Loucy (cell line): ENCODE measurements around the gene NEK5.

Experiments used
- H2AFZ ChIP-seq: fragments of 200-600 bp; sonication (generic); 2 replicates; pipeline ENCODE4 v1.6.0; 2016; ENCODE audit warnings: antibody characterized with exemption, mild to moderate bottlenecking, low read length, moderate library complexity
- H3F3A ChIP-seq: fragments of 200-600 bp; 2 replicates; pipeline ENCODE4 v1.6.0; 2016; ENCODE audit warnings: antibody characterized with exemption, low read depth, mild to moderate bottlenecking
- H3K27me3 ChIP-seq: fragments of 200-600 bp; sonication (generic); 2 replicates; pipeline ENCODE4 v1.6.1; 2014; ENCODE audit warnings: low read length, mild to moderate bottlenecking; ENCODE audit not compliant: insufficient read depth, poor library complexity, severe bottlenecking
- H3K36me3 ChIP-seq: fragments of 200-600 bp; sonication (generic); 2 replicates; pipeline ENCODE4 v1.6.1; 2016; ENCODE audit warnings: low read length; ENCODE audit not compliant: insufficient read depth
- H3K4me1 ChIP-seq: fragments of 200-600 bp; sonication (generic); 2 replicates; pipeline ENCODE4 v1.5.1; 2014; ENCODE audit warnings: low read length, mild to moderate bottlenecking; ENCODE audit not compliant: insufficient read depth, poor library complexity, severe bottlenecking
- H3K4me2 ChIP-seq: fragments of 200-600 bp; sonication (generic); 2 replicates; pipeline ENCODE4 v1.6.0; 2014; ENCODE audit warnings: antibody characterized with exemption, low read length, low read depth, mild to moderate bottlenecking; ENCODE audit not compliant: poor library complexity, severe bottlenecking
- H3K4me3 ChIP-seq: fragments of 200-600 bp; sonication (generic); 2 replicates; pipeline ENCODE4 v1.5.1; 2014; ENCODE audit warnings: low read length, mild to moderate bottlenecking, mixed read lengths; ENCODE audit not compliant: poor library complexity, severe bottlenecking
- H3K79me2 ChIP-seq: fragments of 200-600 bp; sonication (generic); 2 replicates; pipeline ENCODE4 v1.6.1; 2014; ENCODE audit warnings: low read length; ENCODE audit not compliant: insufficient read depth
- H3K9ac ChIP-seq: fragments of 200-600 bp; sonication (generic); 2 replicates; pipeline ENCODE4 v1.6.0; 2014; ENCODE audit warnings: mild to moderate bottlenecking, low read depth, low read length, moderate library complexity; ENCODE audit not compliant: poor library complexity, severe bottlenecking
- H3K9me2 ChIP-seq: fragments of 200-600 bp; sonication (generic); replicated peaks from 2 replicates; pipeline ENCODE4 v1.6.1; 2016; ENCODE audit warnings: low read depth, low read length, mixed read lengths
- H3K9me3 ChIP-seq: fragments of 200-600 bp; sonication (generic); 2 replicates; pipeline ENCODE4 v1.6.1; 2014; ENCODE audit warnings: mild to moderate bottlenecking, antibody characterized with exemption, low read length, low read depth; ENCODE audit not compliant: insufficient read depth
- H4K20me1 ChIP-seq: fragments of 200-600 bp; sonication (generic); 2 replicates; pipeline ENCODE4 v1.6.0; 2014; ENCODE audit warnings: antibody characterized with exemption, low read length, mild to moderate bottlenecking; ENCODE audit not compliant: insufficient read depth, poor library complexity, severe bottlenecking
- EZH2phosphoT487 ChIP-seq: fragments of 200-600 bp; IDR thresholded peaks from 2 replicates; pipeline ENCODE4 v1.6.1; 2018; ENCODE audit warnings: antibody characterized with exemption, mild to moderate bottlenecking, moderate library complexity, borderline replicate concordance
- TF ChIP-seq, protein P1 (sequence below): fragments of 200-600 bp; sonication (generic); conservative IDR thresholded peaks from 2 replicates; pipeline ENCODE4 v1.5.1; 2014; ENCODE audit warnings: mild to moderate bottlenecking, antibody characterized with exemption, low read length

Gene NEK5

DNA sequence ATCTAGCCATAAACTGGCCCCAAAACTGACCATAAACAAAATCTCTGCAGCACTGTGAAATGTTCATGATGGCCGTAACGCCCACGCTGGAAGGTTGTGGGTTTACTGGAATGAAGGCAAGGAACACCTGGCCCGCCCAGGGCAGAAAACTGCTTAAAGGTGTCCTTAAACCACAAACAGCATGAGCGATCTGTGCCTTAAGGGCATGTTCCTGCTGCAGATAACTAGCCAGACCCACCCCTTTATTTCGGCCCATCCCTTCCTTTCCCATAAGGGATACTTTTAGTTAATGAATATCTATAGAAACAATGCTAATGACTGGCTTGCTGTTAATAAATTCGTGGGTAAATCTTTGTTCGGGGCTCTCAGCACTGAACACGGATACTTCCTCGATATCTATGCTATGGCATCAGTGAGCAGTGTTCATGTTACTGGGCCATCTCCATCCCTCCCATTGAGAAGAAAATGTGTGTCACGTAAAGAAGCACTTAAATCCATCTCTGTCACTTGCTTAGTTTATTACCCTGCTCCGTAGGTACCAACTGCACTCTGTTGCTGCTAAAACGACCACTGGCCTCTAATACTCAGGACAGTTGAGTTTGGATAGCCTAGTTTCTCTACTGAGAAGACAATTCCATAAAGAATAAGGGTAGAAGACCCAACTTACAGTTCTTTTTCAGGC, 122.9 kb downstream of the NEK5 start:
- no peak overlapping the region for H3K9ac ChIP-seq
- H3K79me2 ChIP-seq, result no peaks in the 10 kb centered on the region

DNA sequence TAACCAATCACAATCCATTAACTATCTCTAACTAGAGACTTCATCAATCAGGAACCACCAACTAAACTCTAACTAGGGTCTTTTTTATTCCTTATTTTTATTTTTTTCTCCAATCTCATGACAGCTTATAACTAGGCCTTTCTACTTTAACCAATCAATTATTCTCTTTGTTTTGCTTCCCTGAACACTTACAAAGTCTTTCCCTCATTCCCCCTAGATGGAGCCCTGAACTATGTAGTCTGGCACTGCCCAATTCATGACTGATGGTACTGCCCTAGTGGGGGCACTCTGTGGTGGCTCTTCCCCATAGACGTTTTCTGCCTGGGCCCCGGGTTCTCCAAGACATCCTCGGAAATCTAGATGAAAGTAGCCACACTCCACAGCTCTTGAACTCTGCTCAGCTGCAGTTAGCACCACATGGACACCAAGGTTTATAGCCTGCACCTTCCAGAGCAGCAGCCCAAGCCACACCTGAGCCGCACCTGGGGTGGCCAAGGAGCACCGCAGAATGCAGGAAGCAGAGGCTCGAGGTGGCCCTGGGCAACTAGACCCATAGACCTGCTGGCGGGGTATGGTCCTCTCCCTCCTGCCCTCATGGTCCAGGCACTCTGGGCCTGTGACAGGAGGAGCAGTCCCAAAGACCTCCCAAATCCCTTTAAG, 124.2 kb downstream of the NEK5 start:
- H4K20me1 ChIP-seq, result no peaks in the 10 kb centered on the region
- no peak overlapping the region for H2AFZ ChIP-seq
- no peaks in the 10 kb centered on the region for H3K36me3 ChIP-seq
- H3K9me3 ChIP-seq, result no peaks in the 10 kb centered on the region
- H3K27me3 ChIP-seq, result no peaks in the 10 kb centered on the region
- H3K4me1 ChIP-seq, result no peaks in the 10 kb centered on the region
- no peak overlapping the region for H3K4me3 ChIP-seq
- H3K9me2 ChIP-seq, result no peaks in the 10 kb centered on the region
- H3K4me2 ChIP-seq, result no peak overlapping the region
- no peaks in the 10 kb centered on the region for H3K79me2 ChIP-seq
- no peak overlapping the region for H3K9ac ChIP-seq
- H3F3A ChIP-seq, result no peaks in the 10 kb centered on the region
- TF ChIP-seq EZH2phosphoT487, result no peak
- TF ChIP-seq, protein P1, sequence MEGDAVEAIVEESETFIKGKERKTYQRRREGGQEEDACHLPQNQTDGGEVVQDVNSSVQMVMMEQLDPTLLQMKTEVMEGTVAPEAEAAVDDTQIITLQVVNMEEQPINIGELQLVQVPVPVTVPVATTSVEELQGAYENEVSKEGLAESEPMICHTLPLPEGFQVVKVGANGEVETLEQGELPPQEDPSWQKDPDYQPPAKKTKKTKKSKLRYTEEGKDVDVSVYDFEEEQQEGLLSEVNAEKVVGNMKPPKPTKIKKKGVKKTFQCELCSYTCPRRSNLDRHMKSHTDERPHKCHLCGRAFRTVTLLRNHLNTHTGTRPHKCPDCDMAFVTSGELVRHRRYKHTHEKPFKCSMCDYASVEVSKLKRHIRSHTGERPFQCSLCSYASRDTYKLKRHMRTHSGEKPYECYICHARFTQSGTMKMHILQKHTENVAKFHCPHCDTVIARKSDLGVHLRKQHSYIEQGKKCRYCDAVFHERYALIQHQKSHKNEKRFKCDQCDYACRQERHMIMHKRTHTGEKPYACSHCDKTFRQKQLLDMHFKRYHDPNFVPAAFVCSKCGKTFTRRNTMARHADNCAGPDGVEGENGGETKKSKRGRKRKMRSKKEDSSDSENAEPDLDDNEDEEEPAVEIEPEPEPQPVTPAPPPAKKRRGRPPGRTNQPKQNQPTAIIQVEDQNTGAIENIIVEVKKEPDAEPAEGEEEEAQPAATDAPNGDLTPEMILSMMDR, result peak; percentile 45

More for the DNA sequence above, 122.9 kb downstream of the NEK5 start:
- H3K9me2 ChIP-seq, result no peaks in the 10 kb centered on the region
- H3K27me3 ChIP-seq, result peaks cover 13% of the 10 kb centered on the region
- H3K4me2 ChIP-seq, result no peak overlapping the region
- H4K20me1 ChIP-seq, result no peaks in the 10 kb centered on the region
- no peak overlapping the region for H3K4me3 ChIP-seq
- H3K36me3 ChIP-seq, result no peaks in the 10 kb centered on the region
- no peaks in the 10 kb centered on the region for H3F3A ChIP-seq
- TF ChIP-seq EZH2phosphoT487, result no peak
- TF ChIP-seq, protein P1, result no peak
- no peak overlapping the region for H2AFZ ChIP-seq
- no peaks in the 10 kb centered on the region for H3K9me3 ChIP-seq
- peaks cover 8% of the 10 kb centered on the region for H3K4me1 ChIP-seq

DNA sequence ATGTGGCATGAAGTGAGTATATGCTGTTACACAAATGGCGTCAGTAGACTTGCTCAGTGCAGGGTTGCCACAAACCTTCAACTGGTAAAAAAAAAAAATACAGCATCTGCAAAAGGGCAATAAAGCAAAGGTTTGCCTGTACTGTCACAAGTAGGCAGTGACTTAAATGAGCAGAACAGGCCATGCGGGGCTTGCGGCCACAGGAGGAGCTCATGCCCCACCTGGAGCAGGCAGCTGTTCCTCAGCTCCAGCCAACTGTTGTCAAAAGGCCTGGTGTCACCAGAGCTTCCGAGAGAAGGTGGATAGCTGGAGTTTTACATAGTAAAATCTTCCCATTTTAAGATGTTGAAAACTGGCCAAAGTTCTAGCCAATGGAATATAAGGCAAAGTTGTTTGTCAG, 125.3 kb downstream of the NEK5 start:
- Histone ChIP-seq H4K20me1 (no peaks in the 10 kb centered on the region), H3K27me3 (no peaks in the 10 kb centered on the region), H3K9me2 (no peaks in the 10 kb centered on the region), H2AFZ (no peak overlapping the region), H3K36me3 (no peaks in the 10 kb centered on the region), H3K4me2 (no peak overlapping the region), H3K9me3 (no peaks in the 10 kb centered on the region), H3F3A (no peaks in the 10 kb centered on the region), H3K9ac (no peak overlapping the region), H3K79me2 (no peaks in the 10 kb centered on the region), H3K4me1 (no peaks in the 10 kb centered on the region), H3K4me3 (no peak overlapping the region)
- TF ChIP-seq EZH2phosphoT487, result no peak
- TF ChIP-seq, protein P1, result no peak
